Rectal smooth muscle tissue (tissue), 1 donor: ENCODE measurements around the gene FAM43A.

Experiments
- H3K27ac ChIP-seq: one replicate; pipeline ENCODE4 v1.7.0; 2013; ENCODE audit warnings: low read depth, low read length, inconsistent platforms
- H3K27me3 ChIP-seq: one replicate; pipeline ENCODE4 v1.7.0; 2013; ENCODE audit warnings: low read length; ENCODE audit not compliant: control insufficient read depth, insufficient read depth
- H3K36me3 ChIP-seq: one replicate; pipeline ENCODE4 v1.7.0; 2013; ENCODE audit warnings: low read length; ENCODE audit not compliant: control insufficient read depth, insufficient read depth
- H3K4me1 ChIP-seq: one replicate; pipeline ENCODE4 v1.7.0; 2013; ENCODE audit warnings: low read length; ENCODE audit not compliant: control insufficient read depth, insufficient read depth
- H3K4me3 ChIP-seq: one replicate; pipeline ENCODE4 v1.7.0; 2013; ENCODE audit warnings: low read length
- H3K9ac ChIP-seq: one replicate; pipeline ENCODE4 v1.7.0; 2013; ENCODE audit warnings: low read length

The FAM43A gene

GRCh38 chr3:194718079-194718478 lies 32.4 kb downstream of the FAM43A start:
- Histone ChIP-seq H3K27me3 (no peaks in the 10 kb centered on the region), H3K9ac (no peak overlapping the region), H3K4me3 (no peak overlapping the region), H3K27ac (no peak overlapping the region), H3K36me3 (no peaks in the 10 kb centered on the region), H3K4me1 (no peaks in the 10 kb centered on the region)

- Histone ChIP-seq H3K27ac (no peak overlapping the region), H3K9ac (no peak overlapping the region), H3K36me3 (no peaks in the 10 kb centered on the region), H3K4me1 (no peaks in the 10 kb centered on the region), H3K27me3 (no peaks in the 10 kb centered on the region), H3K4me3 (no peak overlapping the region)
These were observed 34.4 kb downstream of the FAM43A start for GRCh38 chr3:194720048-194720447.

DNA sequence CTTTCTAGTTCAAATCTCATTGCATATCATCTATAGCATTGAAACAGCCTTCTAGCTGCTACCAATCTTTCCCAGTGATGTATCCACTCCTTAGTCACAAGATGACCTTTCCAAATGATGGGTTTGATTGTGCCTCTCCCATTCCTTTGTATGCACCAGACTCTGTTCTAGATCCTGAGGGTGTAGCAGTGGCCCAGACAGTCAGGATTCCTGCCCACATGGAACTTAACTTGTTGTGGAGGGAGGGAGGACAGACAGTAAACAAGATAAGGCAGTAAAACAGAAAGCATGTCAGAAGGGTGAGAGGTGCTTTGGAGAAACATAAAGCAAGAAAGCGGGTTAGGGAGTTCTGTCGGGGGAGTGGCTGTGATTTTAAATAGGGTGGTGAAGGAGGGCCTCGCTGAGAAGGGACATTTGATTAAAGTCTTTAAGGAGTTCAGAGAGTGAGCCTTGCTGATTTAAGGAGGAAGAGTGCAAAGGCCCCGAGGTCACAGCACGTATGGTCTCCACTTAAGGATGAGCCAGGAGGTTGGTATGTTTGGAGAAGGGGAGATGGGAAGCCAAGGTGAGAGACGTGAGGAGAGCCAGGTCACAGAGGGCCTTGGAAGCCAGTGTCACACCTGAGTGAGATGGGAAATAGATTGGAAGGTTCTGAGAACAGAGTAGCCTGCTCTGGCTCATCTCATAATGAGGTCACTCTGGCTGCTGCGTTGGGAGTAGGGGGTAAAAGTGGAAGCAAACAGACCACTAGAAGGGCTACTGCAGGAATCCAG lies 38.3 kb downstream of the FAM43A start:
- Histone ChIP-seq H3K27me3 (no peaks in the 10 kb centered on the region), H3K9ac (no peak overlapping the region), H3K4me1 (no peaks in the 10 kb centered on the region), H3K36me3 (no peaks in the 10 kb centered on the region), H3K4me3 (no peak overlapping the region), H3K27ac (no peak overlapping the region)

GRCh38 chr3:194725346-194725745 lies 39.7 kb downstream of the FAM43A start:
- Histone ChIP-seq H3K9ac (no peak overlapping the region), H3K27ac (no peak overlapping the region), H3K27me3 (no peaks in the 10 kb centered on the region), H3K36me3 (no peaks in the 10 kb centered on the region), H3K4me1 (no peaks in the 10 kb centered on the region), H3K4me3 (no peak overlapping the region)

- no peak overlapping the region for H3K9ac ChIP-seq
- no peak overlapping the region for H3K27ac ChIP-seq
- H3K27me3 ChIP-seq: no peaks in the 10 kb centered on the region
- no peaks in the 10 kb centered on the region for H3K36me3 ChIP-seq
- no peak overlapping the region for H3K4me3 ChIP-seq
- no peaks in the 10 kb centered on the region for H3K4me1 ChIP-seq
These were observed 41.9 kb downstream of the FAM43A start for GRCh38 chr3:194727435-194728128.

GRCh38 chr3:194728986-194729385 lies 43.3 kb downstream of the FAM43A start:
- Histone ChIP-seq H3K4me3 (no peak overlapping the region), H3K36me3 (no peaks in the 10 kb centered on the region), H3K27me3 (no peaks in the 10 kb centered on the region), H3K9ac (no peak overlapping the region), H3K27ac (no peak overlapping the region), H3K4me1 (no peaks in the 10 kb centered on the region)

- Histone ChIP-seq H3K4me3 (no peak overlapping the region), H3K9ac (no peak overlapping the region), H3K27me3 (no peaks in the 10 kb centered on the region)
These were observed 44.7 kb downstream of the FAM43A start for GRCh38 chr3:194730365-194730764.

GRCh38 chr3:194731506-194732073 lies 45.9 kb downstream of the FAM43A start:
- Histone ChIP-seq H3K4me1 (no peaks in the 10 kb centered on the region), H3K4me3 (no peak overlapping the region), H3K9ac (no peak overlapping the region), H3K36me3 (no peaks in the 10 kb centered on the region), H3K27me3 (no peaks in the 10 kb centered on the region), H3K27ac (no peak overlapping the region)

More at GRCh38 chr3:194730365-194730764, 44.7 kb downstream of the FAM43A start:
- Histone ChIP-seq H3K4me1 (no peaks in the 10 kb centered on the region), H3K27ac (no peak overlapping the region), H3K36me3 (no peaks in the 10 kb centered on the region)

- no peak overlapping the region for H3K27ac ChIP-seq
- H3K36me3 ChIP-seq: no peaks in the 10 kb centered on the region
- H3K9ac ChIP-seq: no peak overlapping the region
- H3K4me1 ChIP-seq: no peaks in the 10 kb centered on the region
- H3K4me3 ChIP-seq: no peak overlapping the region
- H3K27me3 ChIP-seq: no peaks in the 10 kb centered on the region
These were observed 46.9 kb downstream of the FAM43A start for GRCh38 chr3:194732617-194733016.

GRCh38 chr3:194736277-194736895 lies 50.7 kb downstream of the FAM43A start:
- Histone ChIP-seq H3K27me3 (no peaks in the 10 kb centered on the region), H3K4me1 (peaks cover 8% of the 10 kb centered on the region), H3K36me3 (no peaks in the 10 kb centered on the region), H3K4me3 (no peak overlapping the region), H3K27ac (no peak overlapping the region), H3K9ac (no peak overlapping the region)

- Histone ChIP-seq H3K27me3 (no peaks in the 10 kb centered on the region), H3K4me1 (peaks cover 8% of the 10 kb centered on the region), H3K9ac (no peak overlapping the region), H3K4me3 (no peak overlapping the region), H3K36me3 (no peaks in the 10 kb centered on the region), H3K27ac (no peak overlapping the region)
These were observed 51.4 kb downstream of the FAM43A start for GRCh38 chr3:194736896-194737600.
